ENCODE data around the gene MLEC.

DNA sequence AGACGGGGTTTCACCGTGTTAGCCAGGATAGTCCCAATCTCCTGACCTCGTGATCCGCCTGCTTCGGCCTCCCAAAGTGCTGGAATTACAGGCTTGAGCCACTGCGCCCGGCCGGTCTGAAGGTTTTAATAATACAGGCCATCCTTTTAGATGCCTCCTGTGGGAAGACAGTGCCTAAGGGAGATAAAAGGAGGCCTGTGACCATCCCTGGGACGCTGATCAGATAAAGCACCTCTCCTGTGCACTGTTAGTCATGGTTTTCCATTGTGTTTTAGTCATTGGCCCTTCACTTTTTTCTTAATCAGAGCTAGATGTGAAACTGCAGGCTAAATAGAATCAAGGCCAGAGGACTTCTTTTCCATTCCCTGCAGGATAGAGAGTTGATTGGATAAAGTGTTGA lies 31.1 kb downstream of the MLEC start:
- TF ChIP-seq EZH2 (IDR thresholded peaks at IDR 0.05; ENCODE audit: insufficient read depth, poor library complexity, severe bottlenecking) (no peak), EZH2phosphoT487 (IDR thresholded peaks at IDR 0.05; ENCODE audit: insufficient read depth, low read depth) (no peak)
